MM.1S (cell line): ENCODE measurements around the gene NCBP1.
"Not testable (repeated sequence)": the region's sequence is repeated elsewhere in the genome, so short reads cannot be mapped to it uniquely, and the experiment has no call there.

Experiments
- DNase-seq: peaks from one replicate; pipeline ENCODE4 v3.0.0-alpha.2; 2015
- H2AFZ ChIP-seq: fragments of 300-600 bp; sonication (generic); 2 replicates; pipeline ENCODE4 v1.6.0; 2016; ENCODE audit warnings: antibody characterized with exemption, low read length
- H3F3A ChIP-seq: fragments of 300-600 bp; sonication (generic); 2 replicates; pipeline ENCODE4 v1.6.1; 2016; ENCODE audit warnings: mild to moderate bottlenecking, antibody characterized with exemption, low read length, moderate library complexity, mixed read lengths; ENCODE audit not compliant: insufficient read depth
- H3K27ac ChIP-seq: fragments of 300-600 bp; sonication (generic); 2 replicates; pipeline ENCODE4 v1.5.1; 2016; ENCODE audit warnings: mild to moderate bottlenecking, low read length
- H3K27me3 ChIP-seq: fragments of 300-600 bp; sonication (generic); replicated peaks from 2 replicates; pipeline ENCODE4 v1.6.0; 2016; ENCODE audit warnings: low read length; ENCODE audit not compliant: insufficient read depth
- H3K36me3 ChIP-seq: fragments of 300-600 bp; sonication (generic); replicated peaks from 2 replicates; pipeline ENCODE4 v1.6.1; 2016; ENCODE audit warnings: mild to moderate bottlenecking, low read length, mixed read lengths; ENCODE audit not compliant: insufficient read depth
- H3K4me1 ChIP-seq: fragments of 300-600 bp; sonication (generic); 2 replicates; pipeline ENCODE4 v1.6.1; 2016; ENCODE audit warnings: low read length, mixed read lengths
- H3K4me2 ChIP-seq: fragments of 300-600 bp; sonication (generic); 2 replicates; pipeline ENCODE4 v1.6.0; 2016; ENCODE audit warnings: low read depth, low read length
- H3K4me3 ChIP-seq: fragments of 300-600 bp; sonication (generic); 2 replicates; pipeline ENCODE4 v1.5.1; 2016; ENCODE audit warnings: low read length, mixed read lengths
- H3K79me2 ChIP-seq: fragments of 300-600 bp; sonication (generic); 2 replicates; pipeline ENCODE4 v1.6.1; 2016; ENCODE audit warnings: mixed run types, low read length, mixed read lengths
- H3K9ac ChIP-seq: fragments of 300-600 bp; sonication (generic); 2 replicates; pipeline ENCODE4 v1.6.1; 2016; ENCODE audit warnings: low read length, mixed read lengths
- H3K9me2 ChIP-seq: fragments of 300-600 bp; sonication (generic); replicated peaks from 2 replicates; pipeline ENCODE4 v1.6.1; 2016; ENCODE audit warnings: mild to moderate bottlenecking, low read length, mixed read lengths; ENCODE audit not compliant: insufficient read depth
- H3K9me3 ChIP-seq: fragments of 300-600 bp; sonication (generic); replicated peaks from 2 replicates; pipeline ENCODE4 v1.6.1; 2016; ENCODE audit warnings: mild to moderate bottlenecking, low read length, mixed read lengths; ENCODE audit not compliant: insufficient read depth
- H4K20me1 ChIP-seq: fragments of 300-600 bp; sonication (generic); 2 replicates; pipeline ENCODE4 v1.6.1; 2016; ENCODE audit warnings: mild to moderate bottlenecking, low read length, moderate library complexity, mixed read lengths; ENCODE audit not compliant: insufficient read depth
- CTCF ChIP-seq: fragments of 300-600 bp; sonication (generic); IDR thresholded peaks from 2 replicates; pipeline ENCODE4 v1.5.1; 2016; ENCODE audit warnings: antibody characterized with exemption, low read length, mixed read lengths
- EZH2 ChIP-seq: fragments of 300-600 bp; sonication (generic); optimal IDR thresholded peaks from 2 replicates; pipeline ENCODE3; 2017; ENCODE audit warnings: low read depth, mild to moderate bottlenecking, antibody characterized with exemption, low read length, mixed read lengths
- EZH2phosphoT487 ChIP-seq: fragments of 300-600 bp; sonication (generic); IDR thresholded peaks from 2 replicates; pipeline ENCODE4 v1.6.1; 2018; ENCODE audit warnings: antibody characterized with exemption, low read length

NCBP1 gene

GRCh38 chr9:97632985-97633858, at the start of gene NCBP1, which contains the start of gene TSTD2:
Gene NCBP1 (plus strand): TSS chr9:97633821. CDS start chr9:97633882, 61 bp downstream.
Gene TSTD2 (minus strand): TSS chr9:97633368. CDS start chr9:97627562, 5,806 bp downstream.
- no peaks in the 10 kb centered on the region for H3K9me3 ChIP-seq
- no peaks in the 10 kb centered on the region for H3K9me2 ChIP-seq
- DNase-seq, result peak; percentile 99
- no peaks in the 10 kb centered on the region for H3K36me3 ChIP-seq
- peak within 1 kb of the TSS; percentile 87 for H3K4me2 ChIP-seq
- peak within 1 kb of the TSS; percentile 93 for H3K4me3 ChIP-seq
- peaks cover 27% of the 10 kb centered on the region for H3F3A ChIP-seq
- H3K9ac ChIP-seq, result peak within 1 kb of the TSS; percentile 91
- H3K27me3 ChIP-seq, result no peaks in the 10 kb centered on the region
- TF ChIP-seq EZH2phosphoT487 (no peak), EZH2 (no peak), CTCF (no peak)
- H3K27ac ChIP-seq, result peak within 1 kb of the TSS; percentile 97
- H4K20me1 ChIP-seq, result peaks cover 3% of the 10 kb centered on the region; the same call in 1 of the 2 replicates
- H3K79me2 ChIP-seq, result peaks cover 72% of the 10 kb centered on the region
- peak within 1 kb of the TSS; percentile 67 for H2AFZ ChIP-seq
- H3K4me1 ChIP-seq, result peaks cover 18% of the 10 kb centered on the region

- not testable (repeated sequence) for H3K4me1 ChIP-seq, H3K4me2 ChIP-seq, H3K27me3 ChIP-seq, DNase-seq, H2AFZ ChIP-seq, H3K36me3 ChIP-seq, H3K9ac ChIP-seq, H4K20me1 ChIP-seq, H3F3A ChIP-seq, H3K4me3 ChIP-seq, H3K9me3 ChIP-seq, H3K79me2 ChIP-seq, H3K9me2 ChIP-seq, H3K27ac ChIP-seq
Measured at GRCh38 chr9:97584778-97585177, 48.8 kb upstream of the NCBP1 start.

GRCh38 chr9:97586909-97587308, 46.7 kb upstream of the NCBP1 start:
- H4K20me1 ChIP-seq, H3K9ac ChIP-seq, H2AFZ ChIP-seq, H3K4me3 ChIP-seq, H3K36me3 ChIP-seq, H3K9me2 ChIP-seq, H3K79me2 ChIP-seq, H3K4me1 ChIP-seq, H3K27me3 ChIP-seq, DNase-seq, H3K27ac ChIP-seq, H3K4me2 ChIP-seq, H3K9me3 ChIP-seq, H3F3A ChIP-seq: not testable (repeated sequence)

- Histone ChIP-seq H3K79me2 (no peaks in the 10 kb centered on the region), H3K4me3 (no peak overlapping the region), H3K4me1 (no peaks in the 10 kb centered on the region), H3K4me2 (no peak overlapping the region), H3K27me3 (no peaks in the 10 kb centered on the region), H3K36me3 (no peaks in the 10 kb centered on the region), H3K27ac (no peak overlapping the region), H3K9ac (no peak overlapping the region), H2AFZ (no peak overlapping the region), H3F3A (no peaks in the 10 kb centered on the region), H3K9me3 (no peaks in the 10 kb centered on the region), H4K20me1 (no peaks in the 10 kb centered on the region), H3K9me2 (no peaks in the 10 kb centered on the region)
- TF ChIP-seq CTCF, result no peak
- no peak for TF ChIP-seq EZH2phosphoT487
- TF ChIP-seq EZH2, result no peak
- DNase-seq, result no peak
Measured at GRCh38 chr9:97591535-97591934, 42.1 kb upstream of the NCBP1 start.
